Measurements from ENCODE around the gene EPM2A.

The EPM2A gene

DNA sequence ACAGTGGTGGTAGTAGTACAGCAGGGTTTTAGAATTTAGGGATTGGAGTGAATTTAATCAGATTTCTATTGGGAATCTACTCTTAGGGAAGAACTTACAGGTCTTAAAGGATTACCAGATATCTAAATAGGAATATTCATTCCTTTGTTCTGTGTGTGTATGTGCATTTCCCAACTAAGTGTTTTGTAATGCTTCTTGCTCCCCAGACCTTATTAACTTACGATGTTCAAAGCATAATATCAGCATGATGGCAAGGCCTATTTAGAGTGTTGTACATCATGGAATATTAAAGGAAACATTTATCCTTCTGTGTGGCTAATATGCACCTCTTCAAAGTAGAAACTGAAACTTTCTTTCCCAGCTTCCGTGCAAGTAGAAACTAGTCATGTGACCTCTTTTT is 133.9 kb downstream of the EPM2A start:
- DNase-seq = no peak

DNA sequence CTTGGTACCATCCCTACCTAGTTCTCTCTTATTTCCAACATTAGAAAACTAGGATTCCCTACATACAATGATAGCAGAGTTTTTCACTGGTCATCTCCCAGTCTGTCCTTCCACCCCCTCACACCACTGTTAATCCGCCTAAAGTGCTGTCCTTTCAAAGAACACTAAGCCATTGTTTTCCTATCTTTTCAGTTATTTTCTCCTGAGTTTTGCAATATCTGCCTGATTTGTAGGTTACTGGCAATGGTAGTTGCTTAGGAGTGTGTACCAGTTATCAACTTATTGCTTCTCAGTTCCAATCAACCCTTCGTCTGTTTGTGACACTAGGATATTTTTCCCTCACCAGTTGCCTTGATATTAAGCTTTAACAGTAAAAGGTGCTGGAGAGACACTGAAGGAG is 135.0 kb downstream of the EPM2A start:
- DNase-seq = no peak

DNA sequence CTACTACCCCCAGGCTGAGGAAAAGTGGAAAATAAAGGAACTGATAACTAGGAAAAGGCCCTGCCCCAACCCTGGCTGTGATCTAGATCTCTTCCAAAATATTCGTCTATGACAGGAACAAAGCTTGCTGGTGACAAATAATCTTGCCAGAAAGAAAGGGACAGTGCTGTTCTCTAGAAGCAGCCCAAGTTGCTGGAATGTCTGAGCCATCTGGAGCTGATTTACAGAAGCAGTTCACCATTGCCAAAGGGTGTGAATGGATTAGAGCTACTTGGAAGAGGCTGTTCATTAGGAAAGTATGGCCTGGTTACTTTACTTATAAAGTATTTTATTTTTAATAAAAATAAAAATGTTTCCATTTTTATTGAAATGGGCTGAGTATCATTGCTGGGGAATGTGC is 146.3 kb downstream of the EPM2A start:
- peak; percentile 2 for DNase-seq

DNA sequence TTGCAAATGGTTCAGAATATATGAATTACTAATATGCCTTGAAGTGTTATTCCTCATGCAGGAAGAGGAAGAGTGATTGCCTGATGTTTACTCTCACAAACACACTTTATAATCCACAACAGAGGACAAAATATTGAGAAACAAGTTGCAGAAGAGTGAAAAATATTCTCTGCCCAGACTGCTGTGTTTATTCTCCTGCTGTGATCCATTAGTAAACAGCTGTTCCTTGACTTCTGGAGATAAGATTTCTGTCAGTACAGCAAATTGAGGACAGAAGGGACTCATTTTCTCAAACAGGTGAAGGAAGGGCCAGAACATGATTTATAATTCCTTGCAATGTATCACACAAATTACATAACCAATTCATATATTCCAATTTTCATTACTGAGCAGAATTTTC is 148.0 kb downstream of the EPM2A start:
- no peak for DNase-seq

DNA sequence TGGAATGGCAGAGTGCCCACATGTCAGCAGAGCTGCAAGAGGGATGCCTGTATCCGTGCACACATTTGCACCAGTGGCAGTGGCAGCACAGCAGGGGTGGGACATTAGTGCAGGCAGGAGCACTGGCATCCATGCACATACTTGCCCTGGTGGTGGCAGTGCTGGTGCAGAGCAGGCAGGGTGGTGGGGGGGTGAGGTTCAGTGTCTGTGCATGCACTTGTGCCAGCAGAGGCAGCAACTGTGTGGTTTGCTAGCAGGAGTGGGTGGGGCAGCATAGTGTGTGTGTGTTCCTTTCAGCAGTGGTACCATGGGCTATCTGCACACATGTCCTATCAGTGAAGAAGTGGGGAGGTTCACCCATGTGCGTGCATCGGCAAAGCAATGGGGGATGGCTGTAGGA is 151.6 kb downstream of the EPM2A start:
- no peak for DNase-seq

All from fibroblast of skin of scalp (primary cell).